Measurements from ENCODE around the gene EXOC6. TPM values are rescaled to one million over a fixed set of nuclear protein-coding genes. Genes with fewer than 3 reads are reported as not detected.

Gene EXOC6
- total RNA-seq, 2 experiments from 2014 or later = 8.8 to 9.5 TPM

- intact Hi-C loops (cut with micrococcal nuclease) = loop anchor here (5.0 kb wide), 1 partner anchor 33 kb away; the partner anchor contains the start of gene EXOC6
- H3K4me1 Mint-ChIP-seq (ENCODE audit: low read depth) = peaks cover 15% of the 10 kb centered on the region
- ChIA-PET POLR2A (no interaction called here), CTCF (interaction anchor here (0.7 to 1.5 kb wide), 10 partner anchors 13 to 121 kb away, joined by 3 to 12 read pairs (median 3); partner anchors contain the start of gene EXOC6)
- no peaks in the 10 kb centered on the region for H3K9me3 Mint-ChIP-seq
- no peaks in the 10 kb centered on the region for H3K36me3 Mint-ChIP-seq (ENCODE audit: low read depth)
- ATAC-seq (no peak), DNase-seq (peak; percentile 5)
- TF ChIP-seq, protein P1, sequence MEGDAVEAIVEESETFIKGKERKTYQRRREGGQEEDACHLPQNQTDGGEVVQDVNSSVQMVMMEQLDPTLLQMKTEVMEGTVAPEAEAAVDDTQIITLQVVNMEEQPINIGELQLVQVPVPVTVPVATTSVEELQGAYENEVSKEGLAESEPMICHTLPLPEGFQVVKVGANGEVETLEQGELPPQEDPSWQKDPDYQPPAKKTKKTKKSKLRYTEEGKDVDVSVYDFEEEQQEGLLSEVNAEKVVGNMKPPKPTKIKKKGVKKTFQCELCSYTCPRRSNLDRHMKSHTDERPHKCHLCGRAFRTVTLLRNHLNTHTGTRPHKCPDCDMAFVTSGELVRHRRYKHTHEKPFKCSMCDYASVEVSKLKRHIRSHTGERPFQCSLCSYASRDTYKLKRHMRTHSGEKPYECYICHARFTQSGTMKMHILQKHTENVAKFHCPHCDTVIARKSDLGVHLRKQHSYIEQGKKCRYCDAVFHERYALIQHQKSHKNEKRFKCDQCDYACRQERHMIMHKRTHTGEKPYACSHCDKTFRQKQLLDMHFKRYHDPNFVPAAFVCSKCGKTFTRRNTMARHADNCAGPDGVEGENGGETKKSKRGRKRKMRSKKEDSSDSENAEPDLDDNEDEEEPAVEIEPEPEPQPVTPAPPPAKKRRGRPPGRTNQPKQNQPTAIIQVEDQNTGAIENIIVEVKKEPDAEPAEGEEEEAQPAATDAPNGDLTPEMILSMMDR (IDR thresholded peaks at IDR 0.05) = peak; percentile 55
- no peak overlapping the region for H3K4me3 Mint-ChIP-seq
- no peaks in the 10 kb centered on the region for H3K27me3 Mint-ChIP-seq
- no peak overlapping the region for H3K27ac Mint-ChIP-seq
These were observed 32.0 kb downstream of the EXOC6 start for GRCh38 chr10:92880233-92880861.

- Mint-ChIP-seq H3K27ac (no peak overlapping the region), H3K27me3 (no peaks in the 10 kb centered on the region), H3K4me1 (ENCODE audit: low read depth) (peaks cover 15% of the 10 kb centered on the region), H3K36me3 (ENCODE audit: low read depth) (no peaks in the 10 kb centered on the region), H3K9me3 (no peaks in the 10 kb centered on the region), H3K4me3 (no peak overlapping the region)
- intact Hi-C loops (cut with micrococcal nuclease) = loop anchor here (5.0 kb wide), 1 partner anchor 34 kb away; the partner anchor contains the start of gene EXOC6
- DNase-seq = no peak
- POLR2A ChIA-PET = no interaction called here
- no peak for ATAC-seq
- TF ChIP-seq, protein P1 (IDR thresholded peaks at IDR 0.05) = no peak
- CTCF ChIA-PET = interaction anchor here (0.7 to 1.5 kb wide), 10 partner anchors 12 to 120 kb away, joined by 3 to 12 read pairs (median 3); partner anchors contain the start of gene EXOC6
These were observed 32.6 kb downstream of the EXOC6 start for GRCh38 chr10:92880917-92881316.

DNA sequence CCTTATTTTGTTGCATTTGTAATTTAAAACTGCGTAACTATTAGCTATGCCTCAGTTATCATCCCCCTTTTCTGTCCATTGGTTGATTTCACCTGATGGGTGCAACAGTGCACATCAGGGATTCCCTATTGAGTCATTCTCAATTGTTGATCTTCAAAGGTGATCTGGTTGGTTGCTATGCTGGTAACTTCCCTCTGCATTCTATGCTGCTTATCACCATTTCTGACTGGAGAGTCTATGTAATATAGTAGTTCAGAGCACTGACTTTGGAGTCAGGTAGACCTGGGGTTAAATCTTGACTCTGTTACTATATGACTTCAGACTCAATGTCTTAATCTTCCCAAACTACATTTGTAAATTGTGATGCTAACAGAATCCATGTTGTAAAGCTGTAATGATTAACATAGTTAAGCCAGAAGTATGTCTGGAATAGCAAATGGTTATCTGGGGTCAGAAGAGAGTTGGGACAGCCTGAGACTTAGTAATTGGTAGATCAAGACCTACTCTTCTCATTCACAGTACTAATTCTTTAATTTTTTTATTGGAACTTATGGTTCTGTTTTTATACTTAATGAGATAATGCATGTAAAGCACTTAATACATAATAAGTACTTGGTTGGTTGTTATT is 38.1 kb downstream of the EXOC6 start:
- Mint-ChIP-seq H3K4me1 (ENCODE audit: low read depth) (peaks cover 2% of the 10 kb centered on the region), H3K27ac (no peak overlapping the region), H3K36me3 (ENCODE audit: low read depth) (no peaks in the 10 kb centered on the region), H3K27me3 (no peaks in the 10 kb centered on the region), H3K9me3 (no peaks in the 10 kb centered on the region), H3K4me3 (no peak overlapping the region)
- TF ChIP-seq, protein P1 (IDR thresholded peaks at IDR 0.05) = no peak
- intact Hi-C loops (cut with micrococcal nuclease) = loop anchor here (5.0 kb wide), 1 partner anchor 466 kb away; no protein-coding TSS in a partner anchor
- POLR2A ChIA-PET = no interaction called here
- no peak for DNase-seq
- ATAC-seq = no peak
- CTCF ChIA-PET = interaction anchor here (1.2 to 2.3 kb wide), 13 partner anchors 19 to 489 kb away, joined by 3 to 9 read pairs (median 5); no protein-coding TSS in a partner anchor

DNA sequence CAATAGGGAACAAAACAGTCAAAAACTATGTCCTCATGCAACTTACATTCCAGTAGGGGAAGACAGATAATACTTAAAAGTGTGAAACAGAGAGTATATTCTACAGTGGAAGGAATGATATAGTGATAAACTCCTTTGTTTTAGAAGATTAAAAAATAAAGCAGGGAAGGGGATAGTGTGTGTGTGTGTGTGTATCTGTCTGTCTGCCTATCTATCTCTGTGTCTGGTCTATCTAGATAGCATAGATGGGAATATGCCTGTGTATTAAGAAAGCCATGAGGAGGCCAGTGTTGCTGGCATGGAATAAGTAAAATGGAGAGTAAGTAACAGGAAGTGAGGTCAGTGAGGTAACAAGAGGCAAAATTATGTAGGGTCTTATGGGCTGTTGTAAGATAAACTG is 42.2 kb downstream of the EXOC6 start:
- Mint-ChIP-seq H3K27ac (no peak overlapping the region), H3K9me3 (no peaks in the 10 kb centered on the region), H3K4me1 (ENCODE audit: low read depth) (peaks cover 2% of the 10 kb centered on the region), H3K36me3 (ENCODE audit: low read depth) (no peaks in the 10 kb centered on the region), H3K4me3 (no peak overlapping the region), H3K27me3 (no peaks in the 10 kb centered on the region)
- ChIA-PET CTCF (interaction anchor here (1.1 kb wide), 1 partner anchor 467 kb away, joined by 5 read pairs; no protein-coding TSS in a partner anchor), POLR2A (no interaction called here)
- DNase-seq (no peak), ATAC-seq (no peak)
- TF ChIP-seq, protein P1 (IDR thresholded peaks at IDR 0.05) = no peak
- intact Hi-C loops (cut with micrococcal nuclease) = no loop called here
